GM18498 (cell line): ENCODE measurements around the gene FAM184B.
A peak's percentile ranks its signal among the peaks of the same experiment; 100 is the strongest.
"Not testable (repeated sequence)": the region's sequence is repeated elsewhere in the genome, so short reads cannot be mapped to it uniquely, and the experiment has no call there.

Experiments used
- ATAC-seq: cut with Tn5 transposase; IDR thresholded peaks from one replicate; pipeline ENCODE4 v1.9.1; 2021; ENCODE audit warnings: mild to moderate bottlenecking, moderate library complexity; ENCODE audit not compliant: unreplicated experiment

Gene FAM184B

DNA sequence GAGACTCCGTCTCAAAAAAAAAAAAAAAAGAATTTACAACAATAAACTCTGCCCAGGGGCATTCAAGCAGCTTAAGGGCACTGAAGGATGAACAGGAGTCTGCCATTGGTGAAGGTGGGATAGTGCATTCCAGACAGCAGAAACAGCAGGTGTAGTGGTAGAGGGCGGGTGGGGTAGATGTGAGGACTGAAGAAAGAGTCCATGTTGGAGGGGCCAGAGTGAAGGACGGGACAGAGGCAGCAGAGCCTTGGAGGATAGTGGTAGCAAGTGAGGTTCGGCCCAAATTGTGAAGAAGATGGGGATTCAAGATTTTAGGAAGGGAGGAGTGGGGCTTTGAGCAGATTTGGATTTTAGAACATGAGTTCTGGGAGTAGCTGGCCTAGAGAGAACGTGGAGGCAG is 91.3 kb downstream of the FAM184B start:
- no peak for ATAC-seq

GRCh38 chr4:17688011-17688441 is 93.4 kb downstream of the FAM184B start:
- no peak for ATAC-seq

GRCh38 chr4:17687237-17687857 is 94.1 kb downstream of the FAM184B start:
- ATAC-seq: no peak

DNA sequence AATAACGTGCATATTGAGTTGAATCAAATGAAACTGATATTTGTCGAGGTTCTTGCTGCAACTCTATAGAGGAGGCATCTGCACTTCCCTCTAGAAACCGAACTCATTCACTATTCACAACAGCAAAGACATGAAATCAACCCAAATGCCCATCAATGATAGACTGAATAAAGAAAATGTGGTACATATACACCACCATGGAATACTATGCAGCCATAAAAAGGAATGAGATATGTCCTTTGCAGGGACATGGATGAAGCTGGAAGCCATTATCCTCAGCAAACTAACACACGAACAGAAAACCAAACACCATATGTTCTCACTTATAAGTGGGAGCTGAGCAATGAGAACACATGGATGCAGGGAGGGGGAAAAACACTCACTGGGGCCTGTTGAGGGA is 96.8 kb downstream of the FAM184B start:
- not testable (repeated sequence) for ATAC-seq

DNA sequence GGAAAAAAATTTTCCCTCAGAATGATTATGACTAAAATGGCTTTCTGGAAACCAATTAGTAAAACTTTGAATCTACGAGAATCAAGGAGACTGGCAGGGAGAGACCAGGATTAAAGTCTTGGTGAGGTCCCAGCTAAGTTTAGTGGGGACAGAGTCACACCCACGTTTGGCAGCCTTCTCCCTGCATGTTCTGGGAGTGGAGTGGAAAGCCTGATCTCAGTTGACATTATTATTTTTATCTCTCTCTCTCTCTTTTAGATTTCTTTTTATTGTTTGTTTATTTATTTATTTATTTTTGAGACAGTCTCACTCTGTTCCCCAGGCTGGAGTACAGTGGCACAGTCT is 99.2 kb downstream of the FAM184B start:
- ATAC-seq: no peak

DNA sequence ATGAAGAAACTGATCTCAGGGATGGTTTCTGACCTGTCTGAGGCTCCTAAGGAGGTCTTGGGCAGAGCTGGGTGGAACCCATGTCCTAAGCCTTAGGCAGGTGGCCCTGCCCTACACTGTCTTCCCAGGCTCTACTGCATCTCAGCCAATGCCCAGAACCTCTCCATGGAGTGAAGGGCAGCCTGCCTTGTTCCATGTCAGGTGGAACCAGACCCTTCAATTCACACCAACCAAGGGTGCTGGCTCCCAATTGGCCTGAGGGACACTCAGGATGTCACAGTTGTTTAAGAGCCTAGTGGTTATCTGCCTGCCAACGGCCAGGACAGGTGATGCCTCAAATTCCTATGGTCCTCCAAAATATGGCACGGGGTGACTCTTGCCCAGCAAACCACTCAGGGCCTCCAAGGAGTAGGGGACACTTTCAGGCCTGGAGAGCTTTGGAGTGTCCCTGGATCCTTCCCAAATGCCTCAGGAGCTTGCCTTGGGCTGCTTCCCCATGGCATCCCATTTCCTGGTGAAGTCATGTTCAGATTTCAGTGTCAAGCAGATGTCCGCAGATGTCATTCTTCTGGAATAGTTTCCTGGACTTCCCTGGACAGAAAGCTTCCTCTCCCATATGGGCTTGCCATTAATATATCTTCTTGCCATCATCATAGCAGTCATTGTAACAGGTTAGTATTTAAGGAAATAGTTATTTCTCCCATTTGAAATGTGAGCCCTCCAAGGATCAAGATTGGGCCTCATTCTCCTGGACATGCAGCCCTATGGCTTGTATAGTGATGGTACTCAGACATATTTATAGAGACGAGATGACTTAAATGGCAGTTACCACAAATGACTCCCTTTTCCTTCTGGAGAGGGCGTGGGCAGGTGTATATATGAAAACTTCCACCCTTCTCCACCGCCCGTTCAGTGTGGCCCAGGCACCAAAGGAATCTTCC is 99.9 kb downstream of the FAM184B start:
- no peak for ATAC-seq

DNA sequence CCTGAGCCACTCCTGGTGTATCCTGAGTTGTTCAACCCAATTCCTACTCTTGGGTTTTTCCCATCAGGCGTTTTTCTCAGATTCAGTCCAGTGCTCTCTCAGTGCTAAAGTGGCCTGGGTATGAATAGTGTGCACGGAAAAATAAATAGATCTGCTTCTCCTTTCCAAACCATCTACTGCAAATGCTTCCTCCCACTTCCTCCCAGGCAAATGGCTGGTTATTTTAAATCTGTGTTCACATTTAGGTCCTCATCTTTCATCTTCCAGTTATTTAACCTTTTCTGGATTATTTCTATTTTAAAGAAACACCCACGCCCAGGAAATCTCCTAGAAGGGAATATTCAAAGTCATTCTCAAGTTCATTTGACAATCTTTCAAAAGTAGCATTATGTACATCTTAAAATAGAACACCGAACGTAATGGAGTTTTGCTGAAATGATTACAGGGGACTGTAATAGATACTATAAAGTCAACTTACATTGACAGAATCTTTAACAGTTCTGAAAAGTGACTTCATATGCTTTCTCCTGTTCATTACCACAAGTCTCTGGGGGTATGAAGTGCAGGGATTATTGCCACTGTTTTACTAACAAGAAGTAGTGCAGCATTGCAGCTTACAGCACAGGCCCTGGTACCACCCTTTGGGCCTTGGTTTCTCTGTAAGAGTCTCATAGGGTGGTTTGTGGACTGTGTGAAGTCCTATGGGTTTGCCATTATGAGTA is 100.7 kb downstream of the FAM184B start:
- ATAC-seq: no peak

DNA sequence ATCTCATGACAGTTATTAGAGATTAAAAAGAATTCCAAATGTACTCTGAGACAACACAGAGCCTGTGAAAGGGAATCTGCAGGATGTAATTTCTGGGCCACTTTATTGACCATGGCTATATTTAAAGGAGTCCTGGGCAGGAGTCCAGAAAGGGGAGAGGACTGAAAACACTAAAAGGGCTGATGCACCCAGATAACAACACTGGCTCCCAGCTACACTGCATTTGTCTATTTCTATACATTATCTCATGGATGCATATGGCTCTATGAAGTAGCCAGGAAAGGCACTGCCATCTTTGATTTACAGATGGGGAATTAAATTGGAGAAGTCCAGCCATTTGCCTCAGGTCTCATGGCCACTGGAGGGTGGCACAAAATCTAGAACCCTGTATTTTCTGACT is 111.0 kb downstream of the FAM184B start:
- ATAC-seq: no peak

DNA sequence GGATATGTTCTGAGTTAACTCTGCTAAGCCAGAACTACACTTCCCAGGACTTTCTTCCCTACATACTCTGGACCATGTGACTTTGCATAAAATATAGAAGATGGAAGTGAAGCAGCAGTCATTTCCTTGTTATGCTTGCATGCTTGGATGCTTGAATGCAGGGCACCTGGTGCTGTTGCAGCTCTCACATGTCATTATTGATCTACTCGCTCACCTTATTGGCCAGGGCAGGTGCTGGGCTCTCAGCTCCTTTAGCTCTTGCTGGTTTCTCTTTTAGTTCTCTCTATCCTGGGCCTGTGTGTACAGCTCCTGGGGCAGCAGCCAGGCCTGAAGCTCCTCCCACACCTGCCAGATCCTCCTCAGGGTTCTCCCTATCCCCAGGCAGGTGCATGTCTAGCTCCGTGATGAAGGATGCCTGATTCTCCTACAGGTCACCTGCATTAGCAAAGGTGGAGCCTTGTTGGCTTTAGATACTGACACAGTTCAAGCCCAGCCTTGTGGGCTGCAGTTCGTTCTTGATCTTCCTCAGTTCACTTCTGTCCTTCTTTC is 113.7 kb downstream of the FAM184B start:
- no peak for ATAC-seq

DNA sequence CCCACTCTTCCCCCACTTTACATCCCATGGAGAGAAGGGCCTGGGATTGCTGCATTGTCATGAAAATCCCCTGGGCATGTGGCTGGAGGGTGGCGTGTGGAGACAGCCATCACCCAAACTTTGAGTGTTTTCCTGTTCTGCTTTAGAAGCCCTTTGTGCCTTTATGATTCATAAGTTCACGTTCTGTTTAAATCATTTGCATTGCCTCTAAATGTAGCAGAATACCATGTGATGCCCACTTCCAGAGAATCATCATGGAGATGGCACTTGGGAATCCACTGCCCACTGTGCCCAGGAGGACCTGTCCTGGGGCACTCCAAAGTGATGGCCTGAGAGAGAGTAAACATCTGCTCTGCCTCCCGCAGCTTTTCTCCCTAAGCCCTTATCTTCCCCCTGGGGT is 114.2 kb downstream of the FAM184B start:
- no peak for ATAC-seq

DNA sequence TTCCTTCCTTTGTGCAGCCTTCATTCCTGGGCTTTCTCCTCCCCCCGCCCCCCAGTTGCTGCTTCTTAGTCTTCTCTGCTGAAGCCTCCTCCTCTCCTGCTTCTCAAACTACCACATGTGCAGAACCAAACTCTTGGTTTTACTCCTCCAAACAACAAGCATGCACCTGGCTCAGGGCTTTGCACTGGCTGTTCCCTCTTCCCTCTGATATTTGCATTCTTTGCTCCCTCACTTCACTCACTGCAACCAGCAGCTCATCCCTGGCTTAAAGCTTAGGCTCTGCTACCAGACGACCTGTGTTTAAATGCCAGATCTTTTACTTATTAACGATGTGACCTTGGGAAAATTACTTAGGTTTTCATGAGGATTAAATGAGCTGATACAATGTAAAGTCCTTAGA is 115.6 kb downstream of the FAM184B start:
- ATAC-seq: no peak

DNA sequence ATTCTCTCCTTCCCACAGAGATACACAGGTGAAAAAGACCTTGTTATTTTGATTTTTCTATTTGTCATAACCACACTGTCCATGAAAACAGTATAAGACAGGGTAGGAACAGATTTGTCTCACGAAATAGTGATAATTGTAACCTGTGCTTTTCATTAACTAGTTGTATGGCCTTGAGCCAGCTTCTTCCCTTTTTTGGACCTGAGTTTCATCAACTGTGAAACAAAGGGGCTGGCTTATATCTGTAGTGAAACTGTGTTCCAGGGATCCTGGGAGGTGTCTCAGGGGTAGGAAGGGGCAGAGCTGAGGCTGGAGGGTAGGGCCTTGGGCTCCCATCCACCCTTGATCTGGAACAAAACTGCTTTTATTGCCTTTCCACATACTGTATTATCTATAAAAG is 116.1 kb downstream of the FAM184B start:
- ATAC-seq: no peak

GRCh38 chr4:17664755-17665154 is 116.7 kb downstream of the FAM184B start:
- ATAC-seq: peak; percentile 83

DNA sequence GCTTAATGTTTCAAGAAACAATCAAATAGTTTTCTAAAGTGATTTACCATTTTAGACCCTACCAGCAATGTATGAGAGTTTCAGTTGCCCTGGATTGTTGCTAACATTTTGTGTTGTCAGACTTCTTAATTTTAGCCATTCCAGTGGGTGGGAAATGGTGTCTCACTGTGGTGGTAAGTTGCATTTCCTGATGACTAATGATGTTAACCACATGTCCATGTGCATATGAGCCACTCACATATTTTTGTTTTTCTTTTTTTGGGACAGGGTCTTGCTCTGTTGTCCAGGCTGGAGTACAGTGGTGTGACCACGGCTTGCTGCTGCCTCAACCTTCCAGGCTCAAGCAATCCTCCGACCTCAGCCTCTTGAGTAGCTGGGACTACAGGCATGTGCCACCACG is 118.7 kb downstream of the FAM184B start:
- ATAC-seq: no peak

GRCh38 chr4:17659196-17659595 is 122.2 kb downstream of the FAM184B start:
- not testable (repeated sequence) for ATAC-seq

DNA sequence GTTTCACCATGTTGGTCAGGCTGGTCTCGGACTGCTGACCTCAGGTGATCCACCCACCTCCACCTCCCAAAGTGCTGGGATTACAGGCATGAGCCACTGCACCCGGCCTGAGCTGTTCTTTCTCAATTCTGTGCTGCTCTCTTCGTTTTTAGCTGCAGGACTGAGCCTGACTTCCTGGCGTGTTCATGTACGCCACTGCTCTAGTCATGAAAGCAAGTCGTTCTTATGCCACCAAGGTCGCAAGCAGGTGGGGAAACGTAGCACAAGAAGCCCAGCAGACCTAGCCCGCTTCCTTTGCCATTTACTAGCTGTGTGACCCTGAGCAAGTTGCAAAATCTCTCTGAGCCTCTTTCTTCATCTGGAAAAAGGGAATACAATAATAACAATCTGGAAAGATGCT is 123.6 kb downstream of the FAM184B start:
- no peak for ATAC-seq

GRCh38 chr4:17657090-17657489 is 124.3 kb downstream of the FAM184B start:
- no peak for ATAC-seq

DNA sequence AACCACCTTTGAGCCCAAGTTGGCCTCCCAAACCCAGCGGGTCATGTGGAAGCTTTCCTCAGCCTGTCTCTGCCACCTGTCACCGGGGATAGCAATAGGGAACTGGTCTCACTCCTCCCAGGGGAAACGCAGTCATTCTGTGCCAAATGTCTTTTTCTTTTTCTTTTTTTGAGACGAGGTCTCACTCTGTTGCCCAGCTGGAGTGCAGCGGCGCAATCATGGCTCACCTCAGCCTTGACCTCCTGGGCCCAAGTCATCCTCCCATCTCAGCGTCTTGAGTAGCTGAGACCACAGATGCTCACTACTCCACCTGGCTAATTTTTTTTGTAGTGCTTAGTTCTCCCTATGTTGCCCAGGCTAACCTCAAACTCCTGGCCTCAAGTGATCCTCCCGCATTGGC is 126.7 kb downstream of the FAM184B start:
- ATAC-seq: no peak

- ATAC-seq: no peak
Measured at GRCh38 chr4:17650406-17650805, 131.0 kb downstream of the FAM184B start.

GRCh38 chr4:17647927-17648326 is 133.5 kb downstream of the FAM184B start:
- ATAC-seq: no peak

GRCh38 chr4:17647176-17647806 is 134.1 kb downstream of the FAM184B start:
- no peak for ATAC-seq
